K562 (cell line): Measurements from ENCODE around the gene NEUROD2. TPM values are rescaled to one million over a fixed set of nuclear protein-coding genes. Genes with fewer than 3 reads are reported as not detected.
A peak's percentile ranks its signal among the peaks of the same experiment; 100 is the strongest.

Experiments
- EGR1 ChIP-seq: fragments of 450-650 bp; conservative IDR thresholded peaks from 2 replicates; pipeline ENCODE4 v1.6.1; 2017; ENCODE audit warnings: mild to moderate bottlenecking
- NRF1 ChIP-seq, 2 experiments: fragments of 450-650 bp; IDR thresholded peaks in 1 of 2; conservative IDR thresholded peaks in 1 of 2; 2 replicates each; pipeline ENCODE4 v1.6.1; 2014; ENCODE audit warnings: mild to moderate bottlenecking in 2 of 2
- PHF21A ChIP-seq: fragments of 450-650 bp; IDR thresholded peaks from 2 replicates; pipeline ENCODE4 v1.6.1; 2017; ENCODE audit warnings: low read depth, borderline replicate concordance
- TOE1 ChIP-seq, 2 experiments: fragments of 450-650 bp in 1 of 2; sonication (generic) in 1 of 2; formaldehyde crosslinking in 1 of 2; IDR thresholded peaks; 2 replicates each; pipeline versions ENCODE4 v1.7.1 to v1.8.0; 2016 to 2022; ENCODE audit warnings: borderline replicate concordance in 2 of 2, mild to moderate bottlenecking in 2 of 2, antibody characterized with exemption in 1 of 2, inconsistent platforms in 1 of 2, low read depth in 1 of 2, missing genetic modification reagents in 1 of 2, moderate library complexity in 1 of 2
- polyA plus RNA-seq, 8 experiments: library from polyadenylated mRNA; depleted of rRNA in 4 of 8; stranded (reverse) in 5 of 8; unstranded in 3 of 8; fragments of >200 nt; fragmentation: Nextera tagmentation in 2 of 8; fragmentation: Illumina TruSeq in 1 of 8; extraction: Ambion mirVana in 2 of 8; extraction: Trizol in 1 of 8; gene quantifications; 2 replicates each; pipeline versions ENCODE4 v1.2.1 to v1.2.3, GENCODE V29; 2011 to 2014; ENCODE audit warnings: inconsistent platforms in 1 of 8, missing spikeins in 1 of 8
- total RNA-seq, 7 experiments: library from RNA; depleted of rRNA in 6 of 7; stranded (reverse); fragments of >200 nt in 6 of 7; fragmentation: Illumina TruSeq in 2 of 7; extraction: Trizol in 2 of 7; gene quantifications; 2 replicates each; pipeline versions ENCODE4 v1.2.1 to v1.2.3, GENCODE V29; 2011 to 2021; ENCODE audit warnings: low replicate concordance in 1 of 7
- TF ChIP-seq, protein P1 (sequence below), 2 experiments: fragments of 450-650 bp in 1 of 2; sonication (generic) in 1 of 2; formaldehyde crosslinking in 1 of 2; IDR thresholded peaks; 2 replicates each; pipeline versions ENCODE4 v1.7.1 to v1.9.0; 2016 to 2022; ENCODE audit warnings: inconsistent platforms in 1 of 2, mild to moderate bottlenecking in 1 of 2, missing genetic modification reagents in 1 of 2
- TF ChIP-seq, protein P2 (sequence below), 3 experiments: fragments of 200-800 bp in 1 of 3; fragments of 250-450 bp in 1 of 3; fragments of 450-650 bp in 1 of 3; sonication (Bioruptor Pico) in 1 of 3; sonication (Bioruptor generic) in 1 of 3; formaldehyde crosslinking in 1 of 3; IDR thresholded peaks; 2 replicates each; pipeline versions ENCODE4 v1.6.1 to v1.8.0; 2016 to 2022; ENCODE audit warnings: mild to moderate bottlenecking in 2 of 3, missing genetic modification characterization in 2 of 3, missing compliant biosample characterization in 1 of 3, moderate library complexity in 1 of 3
- TF ChIP-seq, protein P3 (sequence below), 2 experiments: fragments of 450-650 bp in 1 of 2; IDR thresholded peaks; 2 replicates each; pipeline ENCODE4 v1.6.1; 2011 to 2017; ENCODE audit warnings: low read depth in 2 of 2, antibody characterized with exemption in 1 of 2, borderline replicate concordance in 1 of 2, low read length in 1 of 2, mild to moderate bottlenecking in 1 of 2, mixed read lengths in 1 of 2; ENCODE audit not compliant: control insufficient read depth in 1 of 2

NEUROD2 gene
- total and polyA plus RNA-seq, 9 of the 15 experiments (the other 6 are each of a cell fraction or from before 2014, with no cell fraction given), result not detected

DNA sequence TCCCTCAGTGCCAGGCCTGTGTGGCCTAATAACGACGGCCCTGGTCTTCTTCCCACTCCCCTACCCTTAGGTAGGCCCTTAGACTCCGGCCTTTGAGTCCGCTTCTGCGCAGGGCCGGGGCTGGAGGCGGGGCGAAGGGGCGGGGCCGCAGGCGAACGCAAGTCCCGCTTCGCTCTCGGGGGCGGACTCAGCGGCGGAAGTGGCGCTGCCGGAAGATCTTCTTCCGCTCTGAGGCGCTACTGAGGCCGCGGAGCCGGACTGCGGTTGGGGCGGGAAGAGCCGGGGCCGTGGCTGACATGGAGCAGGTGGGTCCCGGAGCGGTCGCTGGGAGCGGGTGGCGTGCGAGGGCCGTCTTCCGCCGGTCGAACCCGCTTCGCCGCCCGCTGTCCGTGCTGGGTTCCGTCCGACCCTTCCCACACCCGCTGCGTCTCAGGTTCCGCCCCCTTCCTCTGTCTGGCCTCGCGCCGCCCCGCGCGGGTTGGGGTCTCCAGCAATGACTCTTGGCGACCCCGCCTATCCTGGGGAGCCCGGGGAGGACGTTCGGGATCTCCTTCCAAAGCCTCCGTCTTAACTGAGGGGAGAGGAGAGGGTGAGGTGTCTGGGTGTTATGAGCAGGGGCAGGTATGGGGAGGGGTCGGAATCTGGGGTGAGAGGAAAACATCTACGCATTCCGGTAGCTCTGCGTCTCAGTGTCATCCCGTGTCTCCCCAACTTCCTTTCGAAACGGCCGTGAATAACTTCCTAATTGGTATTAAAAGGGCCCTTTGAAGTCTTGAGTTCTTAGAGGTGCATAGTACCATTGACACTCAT is 29.4 kb upstream of the NEUROD2 start, which contains the start of gene STARD3 (continued):
- TF ChIP-seq, protein P1, sequence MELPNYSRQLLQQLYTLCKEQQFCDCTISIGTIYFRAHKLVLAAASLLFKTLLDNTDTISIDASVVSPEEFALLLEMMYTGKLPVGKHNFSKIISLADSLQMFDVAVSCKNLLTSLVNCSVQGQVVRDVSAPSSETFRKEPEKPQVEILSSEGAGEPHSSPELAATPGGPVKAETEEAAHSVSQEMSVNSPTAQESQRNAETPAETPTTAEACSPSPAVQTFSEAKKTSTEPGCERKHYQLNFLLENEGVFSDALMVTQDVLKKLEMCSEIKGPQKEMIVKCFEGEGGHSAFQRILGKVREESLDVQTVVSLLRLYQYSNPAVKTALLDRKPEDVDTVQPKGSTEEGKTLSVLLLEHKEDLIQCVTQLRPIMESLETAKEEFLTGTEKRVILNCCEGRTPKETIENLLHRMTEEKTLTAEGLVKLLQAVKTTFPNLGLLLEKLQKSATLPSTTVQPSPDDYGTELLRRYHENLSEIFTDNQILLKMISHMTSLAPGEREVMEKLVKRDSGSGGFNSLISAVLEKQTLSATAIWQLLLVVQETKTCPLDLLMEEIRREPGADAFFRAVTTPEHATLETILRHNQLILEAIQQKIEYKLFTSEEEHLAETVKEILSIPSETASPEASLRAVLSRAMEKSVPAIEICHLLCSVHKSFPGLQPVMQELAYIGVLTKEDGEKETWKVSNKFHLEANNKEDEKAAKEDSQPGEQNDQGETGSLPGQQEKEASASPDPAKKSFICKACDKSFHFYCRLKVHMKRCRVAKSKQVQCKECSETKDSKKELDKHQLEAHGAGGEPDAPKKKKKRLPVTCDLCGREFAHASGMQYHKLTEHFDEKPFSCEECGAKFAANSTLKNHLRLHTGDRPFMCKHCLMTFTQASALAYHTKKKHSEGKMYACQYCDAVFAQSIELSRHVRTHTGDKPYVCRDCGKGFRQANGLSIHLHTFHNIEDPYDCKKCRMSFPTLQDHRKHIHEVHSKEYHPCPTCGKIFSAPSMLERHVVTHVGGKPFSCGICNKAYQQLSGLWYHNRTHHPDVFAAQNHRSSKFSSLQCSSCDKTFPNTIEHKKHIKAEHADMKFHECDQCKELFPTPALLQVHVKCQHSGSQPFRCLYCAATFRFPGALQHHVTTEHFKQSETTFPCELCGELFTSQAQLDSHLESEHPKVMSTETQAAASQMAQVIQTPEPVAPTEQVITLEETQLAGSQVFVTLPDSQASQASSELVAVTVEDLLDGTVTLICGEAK (IDR thresholded peaks at IDR 0.05), result peak; percentile 98
- TF ChIP-seq, protein P1 (CRISPR knock-in tag; IDR thresholded peaks at IDR 0.05), result no peak
- TF ChIP-seq, protein P2, sequence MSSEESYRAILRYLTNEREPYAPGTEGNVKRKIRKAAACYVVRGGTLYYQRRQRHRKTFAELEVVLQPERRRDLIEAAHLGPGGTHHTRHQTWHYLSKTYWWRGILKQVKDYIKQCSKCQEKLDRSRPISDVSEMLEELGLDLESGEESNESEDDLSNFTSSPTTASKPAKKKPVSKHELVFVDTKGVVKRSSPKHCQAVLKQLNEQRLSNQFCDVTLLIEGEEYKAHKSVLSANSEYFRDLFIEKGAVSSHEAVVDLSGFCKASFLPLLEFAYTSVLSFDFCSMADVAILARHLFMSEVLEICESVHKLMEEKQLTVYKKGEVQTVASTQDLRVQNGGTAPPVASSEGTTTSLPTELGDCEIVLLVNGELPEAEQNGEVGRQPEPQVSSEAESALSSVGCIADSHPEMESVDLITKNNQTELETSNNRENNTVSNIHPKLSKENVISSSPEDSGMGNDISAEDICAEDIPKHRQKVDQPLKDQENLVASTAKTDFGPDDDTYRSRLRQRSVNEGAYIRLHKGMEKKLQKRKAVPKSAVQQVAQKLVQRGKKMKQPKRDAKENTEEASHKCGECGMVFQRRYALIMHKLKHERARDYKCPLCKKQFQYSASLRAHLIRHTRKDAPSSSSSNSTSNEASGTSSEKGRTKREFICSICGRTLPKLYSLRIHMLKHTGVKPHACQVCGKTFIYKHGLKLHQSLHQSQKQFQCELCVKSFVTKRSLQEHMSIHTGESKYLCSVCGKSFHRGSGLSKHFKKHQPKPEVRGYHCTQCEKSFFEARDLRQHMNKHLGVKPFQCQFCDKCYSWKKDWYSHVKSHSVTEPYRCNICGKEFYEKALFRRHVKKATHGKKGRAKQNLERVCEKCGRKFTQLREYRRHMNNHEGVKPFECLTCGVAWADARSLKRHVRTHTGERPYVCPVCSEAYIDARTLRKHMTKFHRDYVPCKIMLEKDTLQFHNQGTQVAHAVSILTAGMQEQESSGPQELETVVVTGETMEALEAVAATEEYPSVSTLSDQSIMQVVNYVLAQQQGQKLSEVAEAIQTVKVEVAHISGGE (CRISPR knock-in tag; IDR thresholded peaks at IDR 0.05), result peak in 2 of 3 experiments; percentile 92 to 99; a peak in 5 of 6 replicates
- TF ChIP-seq PHF21A, result peak; percentile 47; the same call in 1 of the 2 replicates
- TF ChIP-seq NRF1 (conservative IDR thresholded peaks at IDR 0.05 in 1 of 2, IDR thresholded peaks at IDR 0.05 in 1 of 2), result peak; percentile 90 to 92
- TF ChIP-seq, protein P3, sequence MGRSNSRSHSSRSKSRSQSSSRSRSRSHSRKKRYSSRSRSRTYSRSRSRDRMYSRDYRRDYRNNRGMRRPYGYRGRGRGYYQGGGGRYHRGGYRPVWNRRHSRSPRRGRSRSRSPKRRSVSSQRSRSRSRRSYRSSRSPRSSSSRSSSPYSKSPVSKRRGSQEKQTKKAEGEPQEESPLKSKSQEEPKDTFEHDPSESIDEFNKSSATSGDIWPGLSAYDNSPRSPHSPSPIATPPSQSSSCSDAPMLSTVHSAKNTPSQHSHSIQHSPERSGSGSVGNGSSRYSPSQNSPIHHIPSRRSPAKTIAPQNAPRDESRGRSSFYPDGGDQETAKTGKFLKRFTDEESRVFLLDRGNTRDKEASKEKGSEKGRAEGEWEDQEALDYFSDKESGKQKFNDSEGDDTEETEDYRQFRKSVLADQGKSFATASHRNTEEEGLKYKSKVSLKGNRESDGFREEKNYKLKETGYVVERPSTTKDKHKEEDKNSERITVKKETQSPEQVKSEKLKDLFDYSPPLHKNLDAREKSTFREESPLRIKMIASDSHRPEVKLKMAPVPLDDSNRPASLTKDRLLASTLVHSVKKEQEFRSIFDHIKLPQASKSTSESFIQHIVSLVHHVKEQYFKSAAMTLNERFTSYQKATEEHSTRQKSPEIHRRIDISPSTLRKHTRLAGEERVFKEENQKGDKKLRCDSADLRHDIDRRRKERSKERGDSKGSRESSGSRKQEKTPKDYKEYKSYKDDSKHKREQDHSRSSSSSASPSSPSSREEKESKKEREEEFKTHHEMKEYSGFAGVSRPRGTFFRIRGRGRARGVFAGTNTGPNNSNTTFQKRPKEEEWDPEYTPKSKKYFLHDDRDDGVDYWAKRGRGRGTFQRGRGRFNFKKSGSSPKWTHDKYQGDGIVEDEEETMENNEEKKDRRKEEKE (IDR thresholded peaks at IDR 0.05; ENCODE audit: borderline replicate concordance in 1 of 2, control insufficient read depth in 1 of 2, low read depth in 2 of 2, low read length in 1 of 2), result 0 out of 4 replicates have a peak, but pooled peaks of 1 of the 2 experiments have one; percentile 62
- TF ChIP-seq EGR1, result peak; percentile 57
- TF ChIP-seq TOE1 (IDR thresholded peaks at IDR 0.05; ENCODE audit: borderline replicate concordance), result peak; percentile 67; the same call in 1 of the 2 replicates
- no peak for TF ChIP-seq TOE1 (CRISPR knock-in tag; IDR thresholded peaks at IDR 0.05; ENCODE audit: borderline replicate concordance, low read depth)
